PFSK-1 (cell line): ENCODE data around the gene FOXK2.

ENCODE experiments used
- FOXP2 ChIP-seq: optimal IDR thresholded peaks from 2 replicates; pipeline ENCODE3; 2011; ENCODE audit warnings: borderline replicate concordance, control low read depth, inconsistent platforms; ENCODE audit not compliant: insufficient read depth; ENCODE audit errors: extremely low read length, extremely low read depth
- POLR2AphosphoS5 ChIP-seq: IDR thresholded peaks from 2 replicates; pipeline ENCODE4 v1.6.1; 2012; ENCODE audit warnings: low read depth, mild to moderate bottlenecking, control low read depth, low read length, moderate library complexity
- REST ChIP-seq, 2 experiments: IDR thresholded peaks; 2 replicates each; pipeline versions ENCODE4 v1.6.1 to v1.8.0; 2011 to 2012; ENCODE audit warnings: low read depth in 2 of 2, low read length in 2 of 2, control low read depth in 1 of 2, inconsistent platforms in 1 of 2, mild to moderate bottlenecking in 1 of 2, moderate library complexity in 1 of 2; ENCODE audit not compliant: insufficient read depth in 1 of 2
- SIN3A ChIP-seq: IDR thresholded peaks from 2 replicates; pipeline ENCODE4 v1.6.1; 2012; ENCODE audit warnings: mild to moderate bottlenecking, low read length, moderate library complexity, borderline replicate concordance; ENCODE audit not compliant: insufficient read depth

GRCh38 chr17:82640036-82640435 lies 120.5 kb downstream of the FOXK2 start:
- TF ChIP-seq REST (IDR thresholded peaks at IDR 0.05; ENCODE audit: insufficient read depth in 1 of 2, low read depth in 2 of 2, low read length in 2 of 2) (no peak), POLR2AphosphoS5 (no peak), SIN3A (no peak), FOXP2 (no peak)
